OCI-LY1 (cell line): ENCODE results near the gene RANBP17.

Experiments used
- H2AFZ ChIP-seq: fragments of 200-600 bp; sonication (generic), shearing (Covaris generic); 2 replicates; pipeline ENCODE4 v1.6.0; 2014; ENCODE audit warnings: antibody characterized with exemption, mild to moderate bottlenecking, low read length
- H3F3A ChIP-seq: fragments of 200-600 bp; sonication (generic), shearing (Covaris generic); 2 replicates; pipeline ENCODE4 v1.6.0; 2014; ENCODE audit warnings: mild to moderate bottlenecking, antibody characterized with exemption, low read length, moderate library complexity; ENCODE audit not compliant: insufficient read depth
- H3K27ac ChIP-seq: fragments of 200-600 bp; sonication (generic); 2 replicates; pipeline ENCODE4 v1.5.1; 2014; ENCODE audit warnings: low read length, mixed run types, mild to moderate bottlenecking, low read depth; ENCODE audit not compliant: poor library complexity, severe bottlenecking
- H3K27me3 ChIP-seq: fragments of 200-600 bp; sonication (generic); 2 replicates; pipeline ENCODE4 v1.6.0; 2014; ENCODE audit warnings: antibody characterized with exemption, mild to moderate bottlenecking, low read length, moderate library complexity; ENCODE audit not compliant: insufficient read depth
- H3K36me3 ChIP-seq: fragments of 200-600 bp; sonication (generic); 2 replicates; pipeline ENCODE4 v1.6.1; 2014; ENCODE audit warnings: mild to moderate bottlenecking, antibody characterized with exemption, low read length, moderate library complexity, mixed read lengths; ENCODE audit not compliant: insufficient read depth
- H3K4me1 ChIP-seq: fragments of 200-600 bp; sonication (generic); 2 replicates; pipeline ENCODE4 v1.5.1; 2014; ENCODE audit warnings: mild to moderate bottlenecking, low read length, moderate library complexity; ENCODE audit not compliant: insufficient read depth, severe bottlenecking
- H3K4me2 ChIP-seq: fragments of 200-600 bp; sonication (generic), shearing (Covaris generic); 2 replicates; pipeline ENCODE4 v1.6.1; 2014; ENCODE audit warnings: low read length
- H3K4me3 ChIP-seq: fragments of 200-600 bp; sonication (generic); 2 replicates; pipeline ENCODE4 v1.5.1; 2014; ENCODE audit warnings: low read length, low read depth, mild to moderate bottlenecking, mixed read lengths; ENCODE audit not compliant: poor library complexity, severe bottlenecking
- H3K79me2 ChIP-seq: fragments of 200-600 bp; shearing (Covaris generic); 2 replicates; pipeline ENCODE4 v1.6.1; 2016; ENCODE audit warnings: mixed run types, low read length, mixed read lengths; ENCODE audit not compliant: insufficient read depth
- H3K9ac ChIP-seq: fragments of 200-600 bp; sonication (generic), shearing (Covaris generic); 2 replicates; pipeline ENCODE4 v1.6.1; 2014; ENCODE audit warnings: mild to moderate bottlenecking, low read length, mixed read lengths
- H3K9me2 ChIP-seq: fragments of 200-600 bp; sonication (generic), shearing (Covaris generic); 2 replicates; pipeline ENCODE4 v1.6.1; 2014; ENCODE audit warnings: low read depth, mild to moderate bottlenecking, low read length, mixed read lengths
- H3K9me3 ChIP-seq: fragments of 200-600 bp; shearing (Covaris generic); 2 replicates; pipeline ENCODE4 v1.6.1; 2014; ENCODE audit warnings: low read length, mixed read lengths
- H4K20me1 ChIP-seq: fragments of 200-600 bp; sonication (generic), shearing (Covaris generic); 2 replicates; pipeline ENCODE4 v1.6.0; 2016; ENCODE audit warnings: mild to moderate bottlenecking, low read length; ENCODE audit not compliant: insufficient read depth
- EZH2 ChIP-seq: fragments of 200-600 bp; sonication (generic), shearing (Covaris generic); IDR thresholded peaks from 2 replicates; pipeline ENCODE4 v1.8.0; 2017; ENCODE audit warnings: borderline replicate concordance, mixed run types, mild to moderate bottlenecking, antibody characterized with exemption, low read length, moderate library complexity, mixed read lengths
- TF ChIP-seq, protein P1 (sequence below): fragments of 200-600 bp; sonication (generic), shearing (Covaris generic); IDR thresholded peaks from 2 replicates; pipeline ENCODE4 v1.5.1; 2017; ENCODE audit warnings: mild to moderate bottlenecking, antibody characterized with exemption, low read length, moderate library complexity, mixed read lengths

Gene RANBP17

GRCh38 chr5:171131497-171131896 lies 269.7 kb downstream of the RANBP17 start:
- no peaks in the 10 kb centered on the region for H3K9me3 ChIP-seq
- H2AFZ ChIP-seq, result no peak overlapping the region
- no peaks in the 10 kb centered on the region for H3K4me1 ChIP-seq
- H3K4me3 ChIP-seq, result no peak overlapping the region
- H3K27me3 ChIP-seq, result no peaks in the 10 kb centered on the region
- no peaks in the 10 kb centered on the region for H4K20me1 ChIP-seq
- H3K27ac ChIP-seq, result no peak overlapping the region
- H3K36me3 ChIP-seq, result no peaks in the 10 kb centered on the region
- no peaks in the 10 kb centered on the region for H3K9me2 ChIP-seq
- no peaks in the 10 kb centered on the region for H3K79me2 ChIP-seq
- no peak overlapping the region for H3K4me2 ChIP-seq
- H3F3A ChIP-seq, result no peaks in the 10 kb centered on the region
- no peak for TF ChIP-seq EZH2
- TF ChIP-seq, protein P1, sequence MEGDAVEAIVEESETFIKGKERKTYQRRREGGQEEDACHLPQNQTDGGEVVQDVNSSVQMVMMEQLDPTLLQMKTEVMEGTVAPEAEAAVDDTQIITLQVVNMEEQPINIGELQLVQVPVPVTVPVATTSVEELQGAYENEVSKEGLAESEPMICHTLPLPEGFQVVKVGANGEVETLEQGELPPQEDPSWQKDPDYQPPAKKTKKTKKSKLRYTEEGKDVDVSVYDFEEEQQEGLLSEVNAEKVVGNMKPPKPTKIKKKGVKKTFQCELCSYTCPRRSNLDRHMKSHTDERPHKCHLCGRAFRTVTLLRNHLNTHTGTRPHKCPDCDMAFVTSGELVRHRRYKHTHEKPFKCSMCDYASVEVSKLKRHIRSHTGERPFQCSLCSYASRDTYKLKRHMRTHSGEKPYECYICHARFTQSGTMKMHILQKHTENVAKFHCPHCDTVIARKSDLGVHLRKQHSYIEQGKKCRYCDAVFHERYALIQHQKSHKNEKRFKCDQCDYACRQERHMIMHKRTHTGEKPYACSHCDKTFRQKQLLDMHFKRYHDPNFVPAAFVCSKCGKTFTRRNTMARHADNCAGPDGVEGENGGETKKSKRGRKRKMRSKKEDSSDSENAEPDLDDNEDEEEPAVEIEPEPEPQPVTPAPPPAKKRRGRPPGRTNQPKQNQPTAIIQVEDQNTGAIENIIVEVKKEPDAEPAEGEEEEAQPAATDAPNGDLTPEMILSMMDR, result no peak
- H3K9ac ChIP-seq, result no peak overlapping the region

GRCh38 chr5:171137768-171138525 lies 276.1 kb downstream of the RANBP17 start:
- no peak for TF ChIP-seq EZH2
- TF ChIP-seq, protein P1, result no peak
- Histone ChIP-seq H3K79me2 (no peaks in the 10 kb centered on the region), H3K9me3 (no peaks in the 10 kb centered on the region), H4K20me1 (no peaks in the 10 kb centered on the region), H3K9ac (no peak overlapping the region), H2AFZ (no peak overlapping the region), H3K4me1 (no peaks in the 10 kb centered on the region), H3K9me2 (no peaks in the 10 kb centered on the region), H3K4me3 (no peak overlapping the region), H3K36me3 (no peaks in the 10 kb centered on the region), H3K4me2 (no peak overlapping the region), H3F3A (no peaks in the 10 kb centered on the region), H3K27ac (no peak overlapping the region), H3K27me3 (no peaks in the 10 kb centered on the region)

DNA sequence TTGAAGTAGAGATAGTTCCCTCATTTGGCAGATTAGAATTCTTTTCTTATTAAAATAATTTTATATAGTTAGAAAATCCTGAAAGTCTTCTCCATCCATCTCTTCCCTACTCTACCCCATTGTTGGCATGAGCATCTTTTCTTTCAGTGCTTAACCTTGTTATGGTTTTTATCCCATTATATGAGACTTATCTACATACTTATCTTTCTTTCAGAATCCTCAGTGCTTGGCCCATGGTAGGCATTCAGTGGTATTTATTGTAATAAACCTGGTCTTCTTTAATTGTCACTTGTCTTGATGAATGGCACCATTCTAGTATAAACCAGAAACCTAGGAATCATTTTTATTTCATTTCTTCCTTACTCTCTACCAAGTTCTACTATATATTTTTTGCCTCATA lies 277.4 kb downstream of the RANBP17 start:
- no peaks in the 10 kb centered on the region for H3K27me3 ChIP-seq
- no peaks in the 10 kb centered on the region for H3K9me2 ChIP-seq
- H2AFZ ChIP-seq, result no peak overlapping the region
- TF ChIP-seq, protein P1, result no peak
- no peak for TF ChIP-seq EZH2
- no peak overlapping the region for H3K4me3 ChIP-seq
- no peaks in the 10 kb centered on the region for H4K20me1 ChIP-seq
- H3F3A ChIP-seq, result no peaks in the 10 kb centered on the region
- H3K79me2 ChIP-seq, result no peaks in the 10 kb centered on the region
- H3K9ac ChIP-seq, result no peak overlapping the region
- no peak overlapping the region for H3K27ac ChIP-seq
- no peaks in the 10 kb centered on the region for H3K4me1 ChIP-seq
- no peak overlapping the region for H3K4me2 ChIP-seq
- H3K36me3 ChIP-seq, result no peaks in the 10 kb centered on the region
- H3K9me3 ChIP-seq, result no peaks in the 10 kb centered on the region
